B cell (primary cell): ENCODE results near the gene TSC22D4. TPM values are rescaled to one million over a fixed set of nuclear protein-coding genes. Genes with fewer than 3 reads are reported as not detected.

Source experiments
- ATAC-seq: fragments of 200-7000 bp; cut with Tn5 transposase; one replicate; pipeline ENCODE4 v1.10.0; 2021; ENCODE audit warnings: low read depth, mild to moderate bottlenecking, moderate number of reproducible peaks, moderate library complexity
- CTCF ChIA-PET: fragments of 350-600 bp; sonication (Branson Sonifier 250); formaldehyde crosslinking; loops from one replicate; lab custom pipeline; 2021; ENCODE audit warnings: antibody characterized with exemption, inconsistent platforms; lab: Charles Lee
- POLR2A ChIA-PET: fragments of 350-600 bp; sonication (Branson Sonifier 250); formaldehyde crosslinking; loops from one replicate; lab custom pipeline; 2021; ENCODE audit warnings: antibody characterized with exemption; lab: Charles Lee
- DNase-seq: peaks from one replicate; pipeline ENCODE4 v3.0.0; 2013
- H2AFZ ChIP-seq: 2 replicates; pipeline ENCODE4 v1.6.1; 2012; ENCODE audit warnings: mild to moderate bottlenecking, low read depth, low read length; ENCODE audit not compliant: insufficient read depth, poor library complexity, severe bottlenecking
- H3K27ac ChIP-seq, 2 donors: 1 replicate in 1 of 2; 2 replicates in 1 of 2; pipeline ENCODE4 v1.5.1; 2012 to 2013; ENCODE audit warnings: low read length in 2 of 2, mild to moderate bottlenecking in 2 of 2, moderate library complexity in 1 of 2
- H3K27me3 ChIP-seq, 4 experiments: fragments of 200-600 bp in 1 of 4; sonication (generic) in 1 of 4; replicated peaks in 1 of 4; 1 replicate in 2 of 4; 2 replicates in 2 of 4; pipeline versions ENCODE4 v1.6.1 to v1.7.0; 2013 to 2016; ENCODE audit warnings: low read length in 3 of 4, mild to moderate bottlenecking in 2 of 4, mixed read lengths in 1 of 4, moderate library complexity in 1 of 4; ENCODE audit not compliant: insufficient read depth in 4 of 4, control insufficient read depth in 3 of 4; ENCODE audit errors: control extremely low read depth in 1 of 4
- H3K36me3 ChIP-seq, 2 experiments: replicated peaks in 1 of 2; 1 replicate in 1 of 2; 2 replicates in 1 of 2; pipeline versions ENCODE4 v1.6.1 to v1.7.1; 2013; ENCODE audit warnings: low read length in 1 of 2; ENCODE audit not compliant: insufficient read depth in 2 of 2, control insufficient read depth in 1 of 2; ENCODE audit errors: control extremely low read depth in 1 of 2, extremely low read depth in 1 of 2
- H3K4me1 ChIP-seq, 2 donors: fragments of 200-600 bp in 1 of 2; sonication (generic) in 1 of 2; 1 replicate in 1 of 2; 2 replicates in 1 of 2; pipeline versions ENCODE4 v1.5.1 to v1.6.1; 2013 to 2017; ENCODE audit warnings: low read length in 2 of 2; ENCODE audit not compliant: control insufficient read depth in 2 of 2, insufficient read depth in 2 of 2
- H3K4me2 ChIP-seq: replicated peaks from 2 replicates; pipeline ENCODE3; 2012; ENCODE audit warnings: mild to moderate bottlenecking, low read depth, low read length; ENCODE audit not compliant: poor library complexity, severe bottlenecking
- H3K4me3 ChIP-seq, 5 experiments: fragments of 200-600 bp in 1 of 5; sonication (generic) in 1 of 5; 1 replicate in 3 of 5; 2 replicates in 2 of 5; pipeline versions ENCODE4 v1.5.1 to v1.7.0; 2011 to 2016; ENCODE audit warnings: low read length in 4 of 5, mild to moderate bottlenecking in 4 of 5, low read depth in 2 of 5, control low read depth in 1 of 5, moderate library complexity in 1 of 5; ENCODE audit not compliant: insufficient read depth in 1 of 5; ENCODE audit errors: control extremely low read depth in 1 of 5, extremely low read depth in 1 of 5
- H3K79me2 ChIP-seq: fragments of 200-600 bp; sonication (generic); one replicate; pipeline ENCODE4 v1.6.0; 2016; ENCODE audit warnings: low read length; ENCODE audit not compliant: control insufficient read depth, insufficient read depth
- H3K9ac ChIP-seq: fragments of 200-600 bp; sonication (generic); 2 replicates; pipeline ENCODE4 v1.6.1; 2017; ENCODE audit warnings: mild to moderate bottlenecking, low read length, moderate library complexity
- H3K9me3 ChIP-seq, 3 donors: one replicate each; pipeline versions ENCODE4 v1.6.1 to v1.7.1; 2013; ENCODE audit warnings: low read length in 2 of 3; ENCODE audit not compliant: control insufficient read depth in 2 of 3, insufficient read depth in 1 of 3; ENCODE audit errors: control extremely low read depth in 1 of 3
- H4K20me1 ChIP-seq: 2 replicates; pipeline ENCODE4 v1.6.0; 2012; ENCODE audit warnings: mild to moderate bottlenecking, low read length; ENCODE audit not compliant: insufficient read depth, control insufficient read depth, poor library complexity, severe bottlenecking
- H3K27ac Mint-ChIP-seq: one replicate; pipeline ENCODE4 v1.8.0; 2021; ENCODE audit warnings: mixed read lengths
- H3K27me3 Mint-ChIP-seq: one replicate; pipeline ENCODE4 v1.8.0; 2021; ENCODE audit warnings: mixed read lengths
- H3K4me1 Mint-ChIP-seq: one replicate; pipeline ENCODE4 v1.8.0; 2021; ENCODE audit warnings: mixed read lengths
- H3K4me3 Mint-ChIP-seq: one replicate; pipeline ENCODE4 v1.8.0; 2021; ENCODE audit warnings: mixed read lengths
- H3K9me3 Mint-ChIP-seq: one replicate; pipeline ENCODE4 v1.8.0; 2022; ENCODE audit warnings: mixed read lengths; ENCODE audit not compliant: insufficient read depth
- EZH2 ChIP-seq: IDR thresholded peaks from 2 replicates; pipeline ENCODE4 v1.6.1; 2012; ENCODE audit warnings: borderline replicate concordance, low read depth, mild to moderate bottlenecking, moderate library complexity, low read length; ENCODE audit not compliant: insufficient read depth, poor library complexity, severe bottlenecking
- WGBS: methylation state at CpG from one replicate; pipeline ENCODE4 v1.1.5; 2013; ENCODE audit warnings: missing lambda C conversion rate; ENCODE audit not compliant: insufficient coverage; 5-methylcytosine and 5-hydroxymethylcytosine counted together
- intact Hi-C: fragments of 100-400 bp; cut with micrococcal nuclease; formaldehyde crosslinking; loops from one replicate; pipeline ENCODE4 v1.10.0; 2022
- polyA plus RNA-seq: library from polyadenylated mRNA; depleted of rRNA; stranded (reverse); fragments of >200 nt; gene quantifications from 2 replicates; pipeline ENCODE4 v1.2.3, GENCODE V29; 2012
- total RNA-seq, 2 donors: library from RNA; stranded (reverse); fragments of 120-200 nt in 1 of 2; gene quantifications; 1 replicate in 1 of 2; 2 replicates in 1 of 2; pipeline versions ENCODE4 v1.2.3 to v1.2.4, GENCODE V29; 2013 to 2022
- TF ChIP-seq, protein P1 (sequence below): fragments of 200-600 bp; IDR thresholded peaks from one replicate; pipeline ENCODE4 v1.8.0; 2022; ENCODE audit warnings: antibody characterized with exemption, mild to moderate bottlenecking

The TSC22D4 gene
- total and polyA plus RNA-seq, 2 donors (not counting 1 experiment from before 2014, with no cell fraction given), result 80.2 to 92.8 TPM

- Histone ChIP-seq H3K9ac (no peak overlapping the region), H3K27ac (no peak overlapping the region), H3K36me3 (no peaks in the 10 kb centered on the region), H3K27me3 (peaks cover 0 to 2% (median 0%) of the 10 kb centered on the region in 4 experiments), H4K20me1 (no peaks in the 10 kb centered on the region), H3K79me2 (no peaks in the 10 kb centered on the region), H2AFZ (no peak overlapping the region), H3K4me1 (peaks cover 4 to 14% of the 10 kb centered on the region in 2 donors), H3K9me3 (no peaks in the 10 kb centered on the region), H3K4me3 (no peak overlapping the region), H3K4me2 (no peak overlapping the region)
- TF ChIP-seq EZH2, result no peak
- TF ChIP-seq, protein P1, sequence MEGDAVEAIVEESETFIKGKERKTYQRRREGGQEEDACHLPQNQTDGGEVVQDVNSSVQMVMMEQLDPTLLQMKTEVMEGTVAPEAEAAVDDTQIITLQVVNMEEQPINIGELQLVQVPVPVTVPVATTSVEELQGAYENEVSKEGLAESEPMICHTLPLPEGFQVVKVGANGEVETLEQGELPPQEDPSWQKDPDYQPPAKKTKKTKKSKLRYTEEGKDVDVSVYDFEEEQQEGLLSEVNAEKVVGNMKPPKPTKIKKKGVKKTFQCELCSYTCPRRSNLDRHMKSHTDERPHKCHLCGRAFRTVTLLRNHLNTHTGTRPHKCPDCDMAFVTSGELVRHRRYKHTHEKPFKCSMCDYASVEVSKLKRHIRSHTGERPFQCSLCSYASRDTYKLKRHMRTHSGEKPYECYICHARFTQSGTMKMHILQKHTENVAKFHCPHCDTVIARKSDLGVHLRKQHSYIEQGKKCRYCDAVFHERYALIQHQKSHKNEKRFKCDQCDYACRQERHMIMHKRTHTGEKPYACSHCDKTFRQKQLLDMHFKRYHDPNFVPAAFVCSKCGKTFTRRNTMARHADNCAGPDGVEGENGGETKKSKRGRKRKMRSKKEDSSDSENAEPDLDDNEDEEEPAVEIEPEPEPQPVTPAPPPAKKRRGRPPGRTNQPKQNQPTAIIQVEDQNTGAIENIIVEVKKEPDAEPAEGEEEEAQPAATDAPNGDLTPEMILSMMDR, result no peak
- H3K4me3 Mint-ChIP-seq, result no peak overlapping the region
- H3K9me3 Mint-ChIP-seq, result no peaks in the 10 kb centered on the region
- POLR2A ChIA-PET, result no interaction called here
- DNase-seq (no peak), ATAC-seq (no peak)
- H3K27me3 Mint-ChIP-seq, result peaks cover 3% of the 10 kb centered on the region
- H3K27ac Mint-ChIP-seq, result no peak overlapping the region
- 93% methylated on average over 2 of the region's 2 CpGs for WGBS
- peaks cover 7% of the 10 kb centered on the region for H3K4me1 Mint-ChIP-seq
- CTCF ChIA-PET, result interaction anchor here (3.1 kb wide), 1 partner anchor 42 kb away, joined by 15 read pairs; no protein-coding TSS in a partner anchor
- intact Hi-C loops, result no loop called here
These were observed 38.3 kb upstream of the TSC22D4 start for GRCh38 chr7:100517305-100517704.

DNA sequence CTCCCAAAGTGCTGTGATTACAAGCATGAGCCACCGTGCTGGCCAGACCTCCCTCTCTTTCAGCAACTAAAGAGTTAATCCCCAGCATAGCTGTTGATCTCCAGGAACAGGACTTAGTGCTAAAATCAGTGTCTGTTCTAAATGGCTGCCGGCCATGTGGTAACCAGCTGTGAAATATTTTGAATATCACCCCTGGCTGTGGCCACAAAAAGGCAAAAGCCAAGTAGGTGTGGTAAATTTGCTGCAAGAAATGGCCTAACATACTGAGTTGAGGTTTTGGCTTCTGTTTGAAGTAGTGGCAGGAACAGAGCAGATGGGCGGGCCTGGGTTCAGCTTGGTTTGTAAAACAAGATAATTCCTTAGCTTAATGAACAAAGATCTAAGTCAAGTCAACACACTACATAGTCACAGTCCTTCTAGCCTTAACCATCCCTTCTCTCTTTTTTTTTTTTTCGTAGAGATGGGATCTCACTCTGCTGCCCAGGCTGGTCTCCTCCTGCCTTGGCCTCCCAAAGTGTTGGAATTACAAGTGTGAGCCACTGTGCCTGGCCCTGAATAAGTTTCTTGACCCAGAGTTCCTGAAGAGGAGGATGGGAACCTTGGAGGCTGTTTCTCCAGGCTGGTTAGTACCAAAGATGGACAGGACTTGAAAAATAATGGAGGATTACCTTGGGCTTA is 37.3 kb upstream of the TSC22D4 start:
- H3K27ac ChIP-seq, result no peak overlapping the region
- ChIA-PET CTCF (interaction anchor here (0.7 to 3.1 kb wide), 2 partner anchors 43 to 45 kb away, joined by 4 to 15 read pairs; no protein-coding TSS in a partner anchor), POLR2A (no interaction called here)
- H3K4me2 ChIP-seq, result no peak overlapping the region
- H3K9me3 Mint-ChIP-seq, result no peaks in the 10 kb centered on the region
- no peak overlapping the region for H3K27ac Mint-ChIP-seq
- no peaks in the 10 kb centered on the region for H3K9me3 ChIP-seq
- H3K4me3 ChIP-seq, result no peak overlapping the region
- H3K27me3 Mint-ChIP-seq, result peaks cover 3% of the 10 kb centered on the region
- intact Hi-C loops, result no loop called here
- H3K27me3 ChIP-seq, result peaks cover 0 to 2% (median 0%) of the 10 kb centered on the region in 4 experiments
- no peak for DNase-seq
- peaks cover 7% of the 10 kb centered on the region for H3K4me1 Mint-ChIP-seq
- peaks cover 4 to 14% of the 10 kb centered on the region in 2 donors for H3K4me1 ChIP-seq
- TF ChIP-seq, protein P1, result no peak
- no peak for TF ChIP-seq EZH2
- 20% methylated on average over 2 of the region's 4 CpGs for WGBS
- no peaks in the 10 kb centered on the region for H3K79me2 ChIP-seq
- no peak overlapping the region for H3K9ac ChIP-seq
- H3K4me3 Mint-ChIP-seq, result no peak overlapping the region
- H4K20me1 ChIP-seq, result no peaks in the 10 kb centered on the region
- ATAC-seq, result no peak
- no peak overlapping the region for H2AFZ ChIP-seq
- H3K36me3 ChIP-seq, result no peaks in the 10 kb centered on the region
